NCI-H187 (cell line): Measurements from ENCODE around the gene RAB3GAP2.
"Not testable (repeated sequence)": the region's sequence is repeated elsewhere in the genome, so short reads cannot be mapped to it uniquely, and the experiment has no call there.

Experiments used
- DNase-seq, 2 experiments: peaks; one replicate each; lab custom pipeline; 2025; lab: John Stamatoyannopoulos, UW

Gene RAB3GAP2

GRCh38 chr1:220239966-220240365, 32.3 kb downstream of the RAB3GAP2 start:
- DNase-seq = no peak

DNA sequence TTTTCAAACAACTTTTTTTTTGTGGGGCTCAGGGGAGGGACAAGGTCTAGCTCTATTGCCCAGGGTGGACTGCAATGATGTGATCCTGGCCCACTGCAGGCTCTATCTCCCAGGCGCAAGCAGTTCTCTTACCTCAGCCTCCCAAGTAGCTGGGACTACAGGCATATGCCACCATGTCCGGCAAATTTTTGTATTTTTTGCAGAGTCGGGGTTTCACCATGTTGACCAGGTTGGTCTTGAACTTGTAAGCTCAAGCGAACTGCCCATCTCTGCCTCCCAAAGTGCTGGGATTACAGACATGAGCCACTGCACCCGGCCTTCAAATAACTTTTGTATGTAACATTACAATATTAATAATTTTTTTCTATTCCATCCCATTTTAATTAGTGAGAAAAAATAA, 33.0 kb downstream of the RAB3GAP2 start:
- no peak for DNase-seq

DNA sequence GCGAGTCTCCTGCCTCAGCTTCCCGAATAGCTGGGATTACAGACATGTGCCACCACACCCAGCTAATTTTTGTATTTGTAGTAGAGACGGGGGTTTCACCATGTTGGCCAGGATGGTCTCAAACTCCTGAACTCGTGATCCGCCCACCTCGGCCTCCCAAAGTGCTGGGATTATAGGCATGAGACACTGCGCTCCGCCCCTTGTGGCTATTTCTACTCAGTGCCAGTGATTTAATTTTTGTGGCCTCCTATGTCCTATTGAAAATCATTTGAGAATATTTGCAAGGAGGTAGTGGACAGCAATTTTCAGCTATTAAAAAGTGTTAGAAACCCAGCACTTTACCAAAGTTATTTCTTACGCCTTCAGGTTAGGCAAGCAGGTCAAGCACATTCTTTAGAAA, 36.0 kb downstream of the RAB3GAP2 start:
- not testable (repeated sequence) for DNase-seq

GRCh38 chr1:220235462-220235861, 36.8 kb downstream of the RAB3GAP2 start:
- no peak for DNase-seq

DNA sequence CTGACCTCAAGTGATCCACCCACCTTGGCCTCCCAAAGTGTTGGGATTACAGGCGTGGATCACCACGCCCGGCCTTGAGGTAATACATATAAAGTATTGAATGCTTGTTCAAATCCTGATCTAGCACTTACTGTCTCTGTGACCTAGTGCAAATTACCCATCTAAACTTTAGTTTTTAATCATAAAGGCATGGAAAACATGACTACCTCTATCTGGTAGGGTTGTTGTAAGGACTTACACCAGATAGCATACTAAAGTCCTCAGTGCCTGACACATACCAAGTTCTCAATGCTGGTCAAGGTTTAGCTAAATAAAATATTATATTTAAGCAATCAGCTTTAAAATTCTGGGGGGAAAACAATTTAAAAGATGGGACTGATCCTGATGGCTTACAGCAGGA, 38.3 kb downstream of the RAB3GAP2 start:
- no peak for DNase-seq

DNA sequence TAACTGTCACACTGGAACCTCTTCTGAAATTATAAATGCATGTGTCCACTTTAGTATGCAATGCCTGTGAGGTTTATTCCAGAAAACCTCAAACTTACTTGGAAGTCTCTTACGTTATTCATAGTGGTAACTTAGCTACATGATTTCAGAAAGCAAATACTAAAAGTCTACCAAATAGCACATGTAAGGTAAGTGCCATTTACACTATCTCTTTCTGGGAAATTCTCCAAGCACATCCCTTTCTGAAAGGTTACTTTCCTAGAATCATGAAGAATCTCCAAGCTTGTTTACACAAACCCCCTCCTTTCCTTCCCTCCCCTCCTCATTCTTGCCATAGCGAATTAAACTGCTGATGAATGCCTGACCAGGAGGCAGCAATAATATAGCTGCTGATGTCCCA, 42.5 kb downstream of the RAB3GAP2 start:
- no peak for DNase-seq

GRCh38 chr1:220227393-220227792, 44.9 kb downstream of the RAB3GAP2 start:
- DNase-seq = no peak

DNA sequence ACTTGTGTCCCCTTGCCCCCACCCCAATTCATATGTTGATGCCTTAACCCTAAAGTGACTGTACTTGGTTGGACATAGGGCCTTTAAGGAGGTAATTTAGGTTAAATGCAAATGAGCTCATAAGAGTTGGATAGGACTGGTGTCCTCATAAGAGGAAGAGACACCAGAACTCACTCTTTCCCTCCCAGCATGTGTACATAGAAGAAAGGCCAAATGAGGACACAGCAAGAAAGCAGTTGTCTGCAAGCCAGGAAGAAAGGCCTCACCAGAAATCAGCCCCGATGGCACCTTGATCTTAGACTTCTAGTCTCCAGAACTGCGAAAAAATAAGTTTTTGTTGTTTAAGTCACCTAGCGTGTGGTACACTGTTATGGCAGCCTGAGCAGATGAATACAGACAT, 45.5 kb downstream of the RAB3GAP2 start:
- DNase-seq = no peak

DNA sequence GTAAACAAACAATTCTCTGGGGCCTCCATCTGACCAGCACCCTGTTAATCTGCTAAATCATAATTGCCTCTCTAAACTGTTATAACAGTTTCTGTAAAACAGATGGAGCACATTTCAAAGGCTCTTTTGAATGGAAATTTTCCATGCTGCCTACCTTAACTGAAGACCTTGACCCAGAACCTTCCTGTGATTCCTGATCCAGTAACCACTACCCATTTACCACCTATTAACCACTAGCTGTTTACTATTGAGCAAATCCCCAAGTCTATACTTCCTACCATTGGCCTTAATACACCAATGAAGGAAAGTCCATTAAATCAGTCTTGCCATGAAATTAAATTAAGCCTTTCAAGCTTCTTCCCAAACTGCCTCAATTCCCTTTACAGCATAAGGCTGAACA, 46.3 kb downstream of the RAB3GAP2 start:
- no peak for DNase-seq

DNA sequence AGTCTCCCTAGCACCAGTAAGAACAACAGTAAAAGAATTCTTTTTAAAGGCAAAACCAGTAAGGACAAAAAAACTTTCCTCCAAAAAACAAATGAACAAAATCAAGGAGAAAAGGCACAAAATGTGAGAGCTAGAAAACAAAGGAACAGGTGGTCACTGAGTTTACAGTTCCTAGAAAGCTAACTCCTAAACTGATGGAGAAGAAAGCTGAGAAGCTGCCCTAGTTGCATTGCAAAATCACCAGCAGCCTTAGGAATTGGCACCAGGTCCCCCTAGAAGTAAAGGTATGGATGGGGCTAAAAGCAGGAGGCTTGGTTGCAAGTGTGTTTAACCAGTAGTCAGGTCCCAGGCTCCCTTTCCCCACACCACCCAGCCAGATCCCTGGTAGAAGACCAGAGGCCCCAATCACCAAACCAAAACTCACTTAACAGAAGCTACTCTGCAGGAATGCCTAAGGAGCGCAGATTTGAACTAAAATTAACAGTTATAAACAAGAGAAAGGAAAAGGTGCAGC, 47.6 kb downstream of the RAB3GAP2 start:
- no peak for DNase-seq

- DNase-seq = no peak
These were observed 48.2 kb downstream of the RAB3GAP2 start for GRCh38 chr1:220224033-220224432.

DNA sequence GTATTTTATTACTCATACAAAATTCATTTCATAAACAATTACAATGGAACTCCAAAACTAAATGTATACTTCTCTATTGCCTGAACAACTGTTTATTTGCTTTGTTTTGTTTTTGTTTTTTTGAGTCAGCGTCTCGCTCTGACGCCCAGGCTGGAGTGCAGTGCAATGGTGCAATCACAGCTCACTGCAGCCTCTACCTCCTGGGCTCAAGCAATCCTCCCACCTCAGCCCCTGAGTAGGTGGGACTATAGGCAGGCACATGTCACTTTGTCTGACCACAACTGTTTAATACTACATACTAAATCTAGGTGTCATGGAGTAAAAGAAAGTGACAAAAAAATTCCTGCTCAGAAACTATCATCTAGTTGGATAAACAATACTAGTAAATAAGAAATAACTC, 49.3 kb downstream of the RAB3GAP2 start:
- no peak for DNase-seq

GRCh38 chr1:220221670-220222069, 50.6 kb downstream of the RAB3GAP2 start:
- DNase-seq = no peak

GRCh38 chr1:220221269-220221668, 51.0 kb downstream of the RAB3GAP2 start:
- DNase-seq = no peak

DNA sequence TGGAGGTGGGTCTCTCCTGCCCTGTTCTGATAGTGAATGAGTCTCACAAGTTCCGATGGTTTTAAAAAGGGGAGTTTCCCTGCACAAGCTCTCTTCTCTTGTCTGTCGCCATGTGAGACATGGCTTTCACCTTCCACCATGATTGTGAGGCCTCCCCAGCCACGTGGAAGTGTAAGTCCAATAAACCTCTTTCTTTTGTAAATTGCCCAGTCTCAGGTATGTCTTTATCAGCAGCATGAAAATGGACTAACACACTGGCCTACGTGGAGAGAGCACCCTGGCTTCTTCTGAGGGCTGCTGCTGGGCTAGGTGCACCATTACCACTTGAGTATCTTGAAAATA, 51.6 kb downstream of the RAB3GAP2 start:
- DNase-seq = not testable (repeated sequence)

GRCh38 chr1:220219865-220220698, 52.2 kb downstream of the RAB3GAP2 start:
- DNase-seq = no peak

DNA sequence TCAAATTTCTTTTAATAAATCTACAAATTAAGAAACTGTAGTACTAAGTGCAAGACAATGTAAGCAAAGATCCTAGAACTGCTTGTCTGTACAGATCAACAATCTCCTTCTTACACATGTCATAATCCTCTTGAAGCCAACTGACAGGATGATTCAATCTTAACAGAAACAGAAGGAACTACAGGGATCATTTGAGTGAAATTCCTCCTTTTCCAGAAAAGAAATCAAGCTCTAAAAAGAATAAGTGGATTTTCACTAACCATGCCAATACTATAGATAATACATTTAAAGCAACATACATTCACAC, 53.2 kb downstream of the RAB3GAP2 start:
- DNase-seq = no peak

GRCh38 chr1:220218397-220219135, 53.7 kb downstream of the RAB3GAP2 start:
- not testable (repeated sequence) for DNase-seq

DNA sequence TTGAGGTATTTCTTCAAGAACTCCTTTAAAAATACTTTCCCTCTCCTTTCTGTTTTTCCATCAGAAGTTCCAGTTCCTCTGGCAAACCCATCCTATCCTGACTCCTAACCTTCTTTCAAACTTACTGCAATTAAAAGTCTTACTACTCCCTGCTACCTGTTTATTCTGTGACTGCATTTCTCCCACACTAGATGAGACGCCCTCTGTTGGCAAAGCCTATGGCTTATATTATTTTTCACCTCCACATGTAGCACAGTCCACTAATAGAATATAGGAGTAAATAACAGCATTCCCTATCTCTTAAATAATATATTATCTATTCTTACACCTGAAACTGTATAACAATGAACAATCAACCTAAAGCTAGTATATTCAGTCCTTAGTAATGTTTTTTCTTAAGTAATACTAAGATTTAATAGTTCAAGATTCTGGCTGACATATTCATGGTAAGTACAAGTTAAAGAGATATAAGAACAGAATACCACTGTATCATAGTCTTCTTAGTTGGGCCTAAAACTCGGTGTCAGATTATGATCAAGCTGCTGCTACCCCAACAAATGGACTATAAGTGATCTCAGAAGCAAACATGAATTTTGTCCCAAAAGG, 54.8 kb downstream of the RAB3GAP2 start:
- no peak for DNase-seq

DNA sequence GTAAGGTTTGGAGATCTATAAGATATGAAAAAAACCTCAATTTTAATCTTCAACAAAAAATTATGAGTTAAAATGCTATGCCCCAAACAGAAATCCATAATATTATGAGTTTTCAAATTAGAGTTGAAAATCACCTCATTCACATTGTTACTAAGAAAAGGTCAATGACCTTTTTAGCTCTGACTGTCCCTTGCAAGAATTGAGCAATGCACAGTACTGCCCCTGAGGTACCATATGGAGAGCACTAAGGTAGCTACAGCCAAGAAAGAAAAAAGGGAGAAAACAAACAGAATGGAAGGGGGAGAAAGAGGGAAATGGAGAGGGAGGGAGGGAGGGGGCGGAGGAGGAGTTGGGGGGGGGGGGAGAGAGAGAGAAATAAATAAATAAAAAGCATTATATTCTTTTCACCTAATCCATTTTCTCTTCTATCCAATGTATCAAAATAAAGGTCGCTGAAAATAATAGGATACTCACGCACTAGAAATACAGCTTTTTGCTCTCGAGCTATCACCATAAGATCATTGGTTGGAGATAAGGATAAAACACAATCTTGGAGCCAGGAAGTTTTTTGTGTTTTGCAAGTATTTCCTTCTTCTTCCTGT, 58.8 kb downstream of the RAB3GAP2 start:
- no peak for DNase-seq

- DNase-seq = no peak
These were observed 64.8 kb downstream of the RAB3GAP2 start for GRCh38 chr1:220207411-220207810.

DNA sequence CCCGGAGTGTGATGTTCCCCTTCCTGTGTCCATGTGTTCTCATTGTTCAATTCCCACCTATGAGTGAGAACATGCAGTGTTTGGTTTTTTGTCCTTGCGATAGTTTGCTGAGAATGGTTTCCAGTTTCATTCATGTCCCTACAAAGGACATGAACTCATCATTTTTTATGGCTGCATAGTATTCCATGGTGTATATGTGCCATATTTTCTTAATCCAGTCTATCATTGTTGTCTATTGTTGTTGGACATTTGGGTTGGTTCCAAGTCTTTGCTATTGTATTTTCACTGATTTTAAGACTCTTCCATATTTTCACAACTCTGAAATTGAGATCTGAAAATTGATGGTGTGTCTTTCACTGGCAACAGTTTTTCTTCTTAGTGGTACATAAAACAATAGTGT, 67.5 kb downstream of the RAB3GAP2 start:
- not testable (repeated sequence) for DNase-seq

GRCh38 chr1:220203816-220204215, 68.4 kb downstream of the RAB3GAP2 start:
- DNase-seq = no peak
